GM18873 (cell line): ENCODE results near the gene NISCH.

Experiments
- ATAC-seq: cut with Tn5 transposase; IDR thresholded peaks from one replicate; pipeline ENCODE4 v1.9.1; 2021; ENCODE audit warnings: mild to moderate bottlenecking, moderate library complexity, moderate number of reproducible peaks; ENCODE audit not compliant: unreplicated experiment, low FRiP score

Gene NISCH

GRCh38 chr3:52455283-52456168 lies at the start of gene NISCH:
Gene NISCH (plus strand): TSS chr3:52455604. CDS start chr3:52455642, 38 bp downstream.
- peak; percentile 51 for ATAC-seq

GRCh38 chr3:52406231-52406661 lies 49.2 kb upstream of the NISCH start:
- no peak for ATAC-seq

- no peak for ATAC-seq
Observed at GRCh38 chr3:52406791-52407510, 48.5 kb upstream of the NISCH start.

- ATAC-seq = no peak
Observed at GRCh38 chr3:52407779-52408178, 47.6 kb upstream of the NISCH start.

GRCh38 chr3:52408466-52408865 lies 46.9 kb upstream of the NISCH start:
- no peak for ATAC-seq

DNA sequence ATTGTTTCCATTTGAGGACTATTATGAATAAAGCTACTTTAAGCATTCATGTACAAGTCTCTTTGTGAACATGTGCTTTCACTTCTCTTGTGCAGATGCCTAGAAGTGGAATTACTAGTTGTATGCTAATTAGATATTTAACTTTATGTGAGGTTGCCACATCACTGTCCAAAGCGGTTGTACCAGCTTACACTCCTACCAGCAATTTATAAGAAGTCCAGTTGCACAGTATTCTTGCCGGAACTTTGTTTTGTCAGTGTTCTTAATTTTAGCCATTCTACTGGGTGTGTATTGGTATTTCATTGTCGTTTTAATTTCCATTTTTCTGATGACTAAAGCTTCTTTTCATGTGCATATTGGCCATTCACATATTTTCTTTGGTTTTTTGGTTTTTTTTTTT lies 39.6 kb upstream of the NISCH start:
- ATAC-seq = no peak

GRCh38 chr3:52420388-52420787 lies 35.0 kb upstream of the NISCH start:
- ATAC-seq = no peak

DNA sequence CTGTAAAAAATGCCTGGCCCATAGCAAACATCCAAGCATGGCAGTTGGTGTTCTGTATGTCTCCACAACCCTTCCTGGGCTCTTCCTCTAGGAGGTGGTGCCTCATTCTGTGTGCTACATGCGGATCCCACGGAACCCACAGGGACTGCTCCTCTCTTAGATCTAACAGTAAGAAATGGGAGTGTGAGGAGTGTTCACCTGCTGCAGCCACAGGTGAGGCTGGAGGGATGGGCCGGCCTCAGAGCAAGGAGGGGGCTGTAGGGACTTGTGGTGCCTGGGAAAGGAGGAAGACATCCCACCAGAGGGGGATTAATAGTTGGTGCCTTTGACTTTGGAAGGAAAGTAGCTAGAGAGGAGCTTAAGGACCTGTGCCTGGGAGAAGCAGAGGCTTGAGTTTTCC lies 32.7 kb upstream of the NISCH start:
- ATAC-seq = no peak

DNA sequence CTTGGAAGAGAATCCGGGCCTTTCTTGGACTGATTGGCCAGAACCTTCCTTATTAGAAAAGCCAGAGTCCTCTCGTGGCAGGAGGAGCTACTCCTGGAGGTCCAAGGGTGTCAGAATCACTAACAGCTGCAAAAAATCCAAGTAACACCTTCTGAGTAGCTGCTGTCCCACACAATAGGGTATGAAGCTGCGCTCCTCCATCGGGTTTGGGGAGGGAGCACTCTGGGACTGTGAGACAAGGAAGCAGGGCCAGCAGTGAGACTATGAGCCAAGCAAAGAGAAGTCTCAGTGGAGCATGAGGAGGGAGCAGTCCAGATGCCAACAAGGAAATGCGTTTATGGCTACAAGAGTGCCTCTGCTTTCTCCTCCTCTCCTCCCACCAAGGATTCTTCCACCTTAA lies 32.2 kb upstream of the NISCH start:
- no peak for ATAC-seq

GRCh38 chr3:52428151-52429005 lies 27.0 kb upstream of the NISCH start:
- ATAC-seq = no peak

DNA sequence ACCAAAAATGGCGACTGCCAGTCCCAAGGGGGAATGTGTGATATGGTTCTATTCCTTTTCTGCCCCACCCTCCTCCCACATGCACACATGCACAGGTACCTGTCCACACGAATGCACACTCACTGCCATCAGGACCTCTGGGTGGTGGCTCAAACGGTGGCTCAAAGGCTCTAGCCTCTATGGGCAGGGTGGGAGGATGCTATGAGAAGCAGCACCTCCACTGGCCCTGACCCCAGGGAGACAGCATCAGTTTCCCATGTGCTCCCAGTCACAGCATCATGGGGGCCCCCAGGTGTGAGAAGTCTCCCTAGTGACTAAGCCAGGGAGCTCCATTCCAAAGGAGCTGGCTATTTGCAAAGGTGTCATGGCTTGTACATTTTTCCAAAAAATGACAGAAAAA lies 26.4 kb upstream of the NISCH start:
- no peak for ATAC-seq

GRCh38 chr3:52429779-52430415 lies 25.5 kb upstream of the NISCH start:
- no peak for ATAC-seq

DNA sequence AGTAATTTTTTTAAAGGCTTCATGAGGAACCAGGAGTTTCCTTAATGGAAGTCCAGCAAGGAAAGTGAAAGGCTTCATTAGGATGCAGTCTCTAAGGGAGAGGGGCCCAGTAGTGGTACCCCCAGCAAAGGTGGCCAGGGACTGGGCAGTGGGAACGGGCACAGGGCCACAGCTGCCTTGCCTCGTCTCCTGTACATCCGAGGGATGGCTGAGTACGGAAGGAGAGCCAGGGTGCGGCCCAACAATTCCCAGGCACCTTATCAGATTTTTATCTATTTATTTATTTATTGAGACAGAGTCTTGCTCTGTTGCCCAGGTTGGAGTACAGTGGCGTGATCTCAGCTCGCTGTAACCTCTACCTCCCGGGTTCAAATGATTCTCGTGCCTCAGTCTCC lies 25.0 kb upstream of the NISCH start:
- ATAC-seq = no peak

GRCh38 chr3:52431459-52432223 lies 23.8 kb upstream of the NISCH start:
- ATAC-seq = no peak

DNA sequence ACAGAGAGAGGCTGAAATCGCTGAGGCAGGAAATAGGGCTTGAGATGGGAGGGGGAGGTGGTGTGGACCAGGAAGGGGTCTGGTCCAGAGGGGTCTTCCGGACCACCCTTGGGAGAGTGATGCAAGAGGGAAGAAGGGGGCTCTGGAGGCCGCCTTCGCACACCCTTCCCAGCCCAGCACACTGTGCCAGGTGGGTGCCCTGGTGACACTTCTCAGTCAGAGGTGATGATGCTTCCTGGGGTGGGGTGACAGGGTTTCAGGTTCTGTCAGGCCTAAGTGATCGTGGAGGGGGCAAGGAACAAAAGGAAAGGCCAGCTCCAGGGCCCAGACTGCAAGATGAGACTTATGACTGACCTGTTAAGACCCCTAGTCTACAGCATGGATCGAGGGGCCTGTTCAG lies 23.2 kb upstream of the NISCH start:
- ATAC-seq = no peak

DNA sequence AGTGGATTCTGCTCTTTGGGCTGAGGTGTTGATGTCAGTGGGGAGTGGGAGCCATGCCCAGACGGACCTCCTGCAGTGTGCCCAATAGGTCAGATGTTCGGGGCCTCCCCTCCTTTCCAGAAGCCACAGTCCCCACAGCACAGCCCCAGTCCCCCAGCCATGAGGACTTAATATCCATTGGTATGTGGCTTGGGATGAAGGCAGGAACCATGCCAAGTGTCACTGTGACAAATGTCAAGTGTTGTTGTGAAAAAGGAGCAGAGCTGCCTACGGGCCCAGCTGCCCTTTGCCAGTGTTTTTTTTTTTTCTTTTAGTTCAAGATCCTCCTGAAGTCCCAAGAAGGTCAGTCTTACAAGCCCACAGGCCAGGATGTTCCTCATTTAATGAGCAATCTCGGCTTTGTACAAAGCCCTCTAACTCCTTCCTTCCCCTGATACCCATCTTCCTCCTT lies 22.7 kb upstream of the NISCH start:
- no peak for ATAC-seq

DNA sequence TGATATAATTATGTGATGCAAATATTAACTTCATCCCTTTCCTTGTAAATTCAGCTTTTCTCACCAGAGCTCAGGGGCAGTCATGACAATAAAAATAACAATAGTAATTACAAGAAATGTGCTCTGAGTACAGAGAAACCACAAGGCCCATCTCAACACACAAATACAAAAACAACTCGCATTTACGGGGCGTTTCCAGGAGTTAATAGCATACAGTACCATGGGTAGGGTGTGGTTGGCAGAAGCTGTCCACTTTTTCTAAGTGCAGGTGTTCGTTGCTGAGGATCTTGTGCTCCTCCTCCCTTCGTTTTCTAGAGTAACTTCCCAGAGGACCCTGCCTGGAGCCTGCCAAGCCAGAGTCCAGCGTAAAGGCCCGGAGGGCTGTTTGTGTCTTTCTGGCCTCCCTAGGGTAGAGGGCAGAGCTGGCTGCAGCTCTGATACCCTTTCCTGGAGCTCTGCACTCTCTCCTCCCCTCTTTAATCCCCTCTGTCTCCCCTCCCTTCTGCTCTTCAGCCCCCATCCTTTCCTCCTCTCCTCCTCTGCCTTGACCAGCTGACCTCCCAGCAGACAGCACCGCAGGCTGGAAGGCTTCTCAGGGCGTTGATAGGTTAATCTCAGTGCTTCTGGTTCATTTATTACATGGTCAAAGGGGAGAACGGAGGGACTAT lies 21.9 kb upstream of the NISCH start:
- no peak for ATAC-seq

DNA sequence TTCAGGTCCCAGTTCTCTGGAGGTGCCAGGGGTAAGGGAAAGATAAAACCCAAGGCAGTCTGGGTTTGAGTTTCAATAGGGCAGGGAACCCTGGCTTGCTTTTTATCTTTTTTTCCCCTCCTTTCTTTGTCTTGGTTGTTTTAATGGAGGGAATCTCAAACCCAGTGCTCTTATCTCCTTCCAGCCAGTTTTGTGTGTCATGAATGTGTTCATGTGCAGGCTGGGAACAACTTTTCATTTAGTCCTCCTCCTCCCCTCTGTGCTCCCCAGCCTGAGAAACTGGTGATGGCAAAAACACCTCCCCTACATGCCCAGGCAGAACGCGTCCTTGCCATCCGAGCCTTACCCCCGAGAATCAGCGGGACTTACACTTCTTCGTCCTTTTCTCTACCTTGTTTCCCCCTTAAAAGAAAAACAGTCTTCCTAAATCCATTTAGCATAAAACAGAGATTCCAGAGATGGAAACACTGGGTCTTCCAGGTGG lies 21.4 kb upstream of the NISCH start:
- no peak for ATAC-seq
